Epithelial cell of proximal tubule (primary cell): Measurements from ENCODE around the gene TMCC2. TPM values are rescaled to one million over a fixed set of nuclear protein-coding genes. Genes with fewer than 3 reads are reported as not detected.
A peak's percentile ranks its signal among the peaks of the same experiment; 100 is the strongest.

ENCODE experiments used
- DNase-seq: peaks from one replicate; pipeline ENCODE4 v3.0.0-alpha.2; 2011; ENCODE audit warnings: low read depth
- H3K4me3 ChIP-seq: 2 replicates; pipeline ENCODE4 v1.5.1; 2011; ENCODE audit warnings: low read depth, mild to moderate bottlenecking, low read length
- total RNA-seq: library from RNA; depleted of rRNA; stranded (reverse); fragments of >200 nt; gene quantifications from 2 replicates; pipeline ENCODE4 v1.2.3, GENCODE V29; 2015
- TF ChIP-seq, protein P1 (sequence below): conservative IDR thresholded peaks from 2 replicates; pipeline ENCODE4 v1.5.1; 2012; ENCODE audit warnings: low read depth, mild to moderate bottlenecking, low read length

The TMCC2 gene
- total RNA-seq, 1 donor from 2014 or later = 5.0 TPM

DNA sequence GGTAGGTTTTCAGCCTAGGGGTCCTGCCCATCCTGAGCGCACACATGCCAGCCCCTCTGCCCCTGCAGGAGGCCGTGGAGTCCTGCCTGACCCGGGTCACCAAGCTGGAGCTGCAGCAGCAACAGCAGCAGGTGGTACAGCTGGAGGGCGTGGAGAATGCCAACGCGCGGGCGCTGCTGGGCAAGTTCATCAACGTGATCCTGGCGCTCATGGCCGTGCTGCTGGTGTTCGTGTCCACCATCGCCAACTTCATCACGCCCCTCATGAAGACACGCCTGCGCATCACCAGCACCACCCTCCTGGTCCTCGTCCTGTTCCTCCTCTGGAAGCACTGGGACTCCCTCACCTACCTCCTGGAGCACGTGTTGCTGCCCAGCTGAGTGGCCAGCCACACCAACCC lies 44.0 kb downstream of the TMCC2 start:
- no peak for DNase-seq
- no peak overlapping the region for H3K4me3 ChIP-seq
- TF ChIP-seq, protein P1, sequence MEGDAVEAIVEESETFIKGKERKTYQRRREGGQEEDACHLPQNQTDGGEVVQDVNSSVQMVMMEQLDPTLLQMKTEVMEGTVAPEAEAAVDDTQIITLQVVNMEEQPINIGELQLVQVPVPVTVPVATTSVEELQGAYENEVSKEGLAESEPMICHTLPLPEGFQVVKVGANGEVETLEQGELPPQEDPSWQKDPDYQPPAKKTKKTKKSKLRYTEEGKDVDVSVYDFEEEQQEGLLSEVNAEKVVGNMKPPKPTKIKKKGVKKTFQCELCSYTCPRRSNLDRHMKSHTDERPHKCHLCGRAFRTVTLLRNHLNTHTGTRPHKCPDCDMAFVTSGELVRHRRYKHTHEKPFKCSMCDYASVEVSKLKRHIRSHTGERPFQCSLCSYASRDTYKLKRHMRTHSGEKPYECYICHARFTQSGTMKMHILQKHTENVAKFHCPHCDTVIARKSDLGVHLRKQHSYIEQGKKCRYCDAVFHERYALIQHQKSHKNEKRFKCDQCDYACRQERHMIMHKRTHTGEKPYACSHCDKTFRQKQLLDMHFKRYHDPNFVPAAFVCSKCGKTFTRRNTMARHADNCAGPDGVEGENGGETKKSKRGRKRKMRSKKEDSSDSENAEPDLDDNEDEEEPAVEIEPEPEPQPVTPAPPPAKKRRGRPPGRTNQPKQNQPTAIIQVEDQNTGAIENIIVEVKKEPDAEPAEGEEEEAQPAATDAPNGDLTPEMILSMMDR = no peak

DNA sequence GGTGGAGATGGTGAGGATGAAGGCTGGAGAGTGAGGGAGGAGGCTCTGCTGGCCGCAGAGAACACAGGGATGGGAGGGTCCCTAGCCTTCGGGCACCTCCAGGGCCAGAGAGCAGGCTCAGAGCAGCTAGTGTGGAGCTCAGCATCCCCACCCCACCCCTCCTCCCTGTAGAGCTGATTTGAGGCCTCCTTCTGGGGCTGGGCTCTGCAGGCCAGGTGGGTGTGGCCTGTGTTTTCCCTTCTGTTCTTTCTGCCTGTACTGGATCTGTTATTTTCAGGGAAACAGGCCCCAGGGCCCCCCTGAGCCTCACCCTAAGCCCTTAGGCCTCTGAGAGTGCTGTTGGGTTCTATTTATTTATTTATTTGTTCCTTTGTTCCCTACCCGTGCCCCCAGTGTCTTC lies 44.8 kb downstream of the TMCC2 start:
- TF ChIP-seq, protein P1 = no peak

DNA sequence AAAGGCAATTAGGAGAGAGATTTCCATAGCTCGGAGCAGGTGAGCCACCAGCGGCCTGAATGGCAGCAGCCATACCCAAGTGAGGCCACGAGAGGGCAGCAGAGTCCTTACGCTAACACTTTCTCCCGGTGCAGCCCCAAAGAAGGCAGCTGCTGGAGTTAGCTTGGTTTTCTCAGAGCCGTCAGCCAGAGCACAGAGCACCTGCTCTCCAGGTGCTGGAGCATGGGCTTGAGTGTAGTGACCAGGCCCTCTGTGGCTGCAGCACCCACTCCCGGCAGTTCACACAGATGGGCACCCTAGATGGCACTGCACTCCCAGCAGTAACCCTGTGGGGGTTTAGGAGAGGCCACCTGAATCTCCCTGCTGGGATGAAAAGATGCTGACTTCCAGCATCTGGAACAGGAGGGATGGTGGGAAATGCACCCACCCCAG lies 45.8 kb downstream of the TMCC2 start:
- TF ChIP-seq, protein P1 = peak; percentile 96
- H3K4me3 ChIP-seq = no peak overlapping the region
- no peak for DNase-seq

More for the DNA sequence above, 44.8 kb downstream of the TMCC2 start:
- no peak overlapping the region for H3K4me3 ChIP-seq
- no peak for DNase-seq

DNA sequence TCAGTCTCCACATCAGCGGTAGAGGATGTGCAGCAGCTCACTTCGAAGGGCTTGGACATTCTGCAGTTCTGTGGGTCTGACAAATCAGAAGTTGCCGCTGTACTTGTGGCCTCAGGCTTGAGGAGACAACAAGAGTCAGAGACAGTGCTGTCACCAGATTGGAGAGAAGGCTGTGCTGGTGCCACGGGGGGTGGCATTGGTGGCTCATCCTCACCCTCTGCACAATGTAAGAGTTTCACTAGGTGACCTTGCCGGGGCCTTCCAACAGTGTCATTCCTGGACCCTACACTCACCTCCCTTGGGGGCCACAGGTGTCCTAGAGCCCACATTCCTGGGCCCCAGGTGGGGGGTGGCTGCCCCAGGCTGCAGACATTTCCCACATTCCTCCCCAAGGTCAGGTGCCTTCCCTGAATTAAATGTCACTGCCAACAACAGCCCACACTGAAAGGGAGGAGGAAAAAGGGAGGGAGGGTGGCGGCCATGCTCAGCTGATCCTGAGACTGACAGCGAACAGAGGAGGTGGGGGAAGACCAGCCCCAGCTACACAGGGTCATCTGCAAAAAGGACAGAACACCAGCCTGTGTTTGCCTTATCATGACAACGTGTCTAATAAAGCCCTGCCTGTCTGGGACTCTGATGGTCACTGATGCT lies 46.4 kb downstream of the TMCC2 start:
- TF ChIP-seq, protein P1 = no peak
- no peak for DNase-seq
- no peak overlapping the region for H3K4me3 ChIP-seq

DNA sequence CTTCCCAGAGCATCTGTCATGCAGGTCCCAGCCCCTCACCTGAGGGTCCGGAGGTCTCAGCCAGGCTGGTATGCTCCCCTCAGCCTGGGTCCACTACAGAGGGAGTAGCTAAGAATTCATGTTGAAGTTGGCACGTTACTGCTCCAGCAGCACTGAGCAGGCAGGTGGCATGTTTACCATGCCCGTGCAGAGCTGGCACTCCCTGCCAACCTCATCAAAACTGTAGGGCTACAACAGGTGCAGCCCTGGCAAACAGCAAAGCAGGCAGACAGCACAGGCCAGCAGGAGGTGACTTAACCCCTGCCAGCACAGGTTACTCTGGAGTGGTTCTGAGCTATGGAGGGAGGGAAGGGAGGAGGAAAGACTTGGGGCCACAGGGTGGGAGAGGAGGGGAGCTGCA lies 47.4 kb downstream of the TMCC2 start:
- no peak for DNase-seq
- TF ChIP-seq, protein P1 = peak; percentile 13

DNA sequence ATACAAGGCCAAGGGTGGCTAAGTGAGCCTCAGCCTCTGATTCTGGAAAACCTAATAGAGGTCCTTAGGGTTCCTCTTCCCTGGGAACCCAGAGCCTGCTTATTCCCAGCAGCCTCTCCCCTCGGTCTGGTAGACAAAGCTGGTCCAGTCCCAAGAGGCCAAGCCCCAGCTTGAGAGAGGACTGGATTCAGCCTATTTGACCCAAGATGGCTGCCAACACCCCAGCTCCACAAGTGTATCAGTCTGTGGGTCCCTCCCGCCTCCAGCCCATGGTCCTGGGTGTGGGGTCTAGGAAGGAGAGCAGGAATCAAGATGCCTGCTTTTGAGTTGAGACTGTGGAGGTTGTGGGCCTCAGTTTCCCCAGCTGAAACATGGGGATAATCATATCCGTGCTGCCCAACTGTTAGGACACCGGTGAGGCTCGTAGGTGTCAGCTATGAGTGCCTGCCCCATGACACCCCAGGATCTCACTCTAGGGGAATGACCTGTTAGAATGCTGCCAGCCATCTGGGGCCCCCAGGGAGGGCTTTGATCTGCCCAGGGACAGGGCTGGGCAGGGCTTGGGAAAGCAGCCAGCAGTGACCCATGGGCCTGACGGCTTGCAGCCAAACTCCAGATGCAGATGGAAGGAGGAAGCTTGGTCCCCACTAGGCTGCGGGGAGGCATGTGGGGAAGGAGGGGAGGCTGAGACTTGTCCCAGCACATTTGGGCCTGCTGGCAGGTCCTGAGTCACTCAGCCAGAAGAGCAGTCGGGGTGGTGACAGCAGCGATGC lies 48.4 kb downstream of the TMCC2 start:
- no peak for DNase-seq
- no peak overlapping the region for H3K4me3 ChIP-seq
- TF ChIP-seq, protein P1 = no peak

More for the DNA sequence above, 47.4 kb downstream of the TMCC2 start:
- H3K4me3 ChIP-seq = no peak overlapping the region

DNA sequence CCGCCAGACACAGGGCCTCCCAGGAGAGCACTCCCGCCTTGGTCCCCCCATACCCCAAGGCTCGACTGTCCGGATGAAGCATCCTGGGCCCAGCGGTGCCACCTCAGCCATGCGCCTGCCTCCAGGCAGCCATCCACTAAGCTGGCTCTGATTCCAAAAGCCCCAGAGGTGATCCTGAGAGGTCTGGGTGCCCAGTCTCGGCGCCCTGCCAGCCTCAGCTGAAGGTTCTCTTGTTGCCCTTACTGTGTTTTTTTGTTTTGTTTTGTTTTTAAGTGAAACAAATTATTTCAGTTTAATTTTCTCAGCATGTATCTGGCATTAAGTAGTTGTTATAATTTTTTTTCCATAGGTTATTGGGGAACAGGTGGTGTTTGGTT lies 48.9 kb downstream of the TMCC2 start:
- H3K4me3 ChIP-seq = no peak overlapping the region
- TF ChIP-seq, protein P1 = no peak

More for the DNA sequence above, 48.9 kb downstream of the TMCC2 start:
- no peak for DNase-seq
